ENCODE data around the gene SCUBE3.

Gene SCUBE3

DNA sequence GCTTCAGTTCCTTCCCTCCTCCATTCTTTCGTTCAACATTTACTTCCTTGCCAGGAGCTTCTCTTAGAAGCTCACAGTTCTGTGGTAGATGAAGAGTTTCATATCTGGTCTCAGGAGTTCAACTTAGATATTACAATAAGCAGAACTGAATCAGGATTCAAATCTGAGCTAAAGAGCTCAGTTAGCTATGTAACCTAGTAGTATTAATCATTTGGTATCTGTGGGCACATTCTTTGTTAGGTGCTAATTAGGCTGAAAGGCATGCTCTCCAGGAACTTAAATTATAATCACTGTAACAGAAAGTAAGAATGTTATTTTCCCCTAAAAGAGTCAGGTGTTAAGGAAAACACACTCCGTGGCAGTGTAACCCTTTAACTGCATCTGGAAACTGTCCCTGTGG lies 54.1 kb downstream of the SCUBE3 start:
- H3K4me3 ChIP-seq (ENCODE audit: low read depth, low read length) = no peak overlapping the region
- TF ChIP-seq, protein P1, sequence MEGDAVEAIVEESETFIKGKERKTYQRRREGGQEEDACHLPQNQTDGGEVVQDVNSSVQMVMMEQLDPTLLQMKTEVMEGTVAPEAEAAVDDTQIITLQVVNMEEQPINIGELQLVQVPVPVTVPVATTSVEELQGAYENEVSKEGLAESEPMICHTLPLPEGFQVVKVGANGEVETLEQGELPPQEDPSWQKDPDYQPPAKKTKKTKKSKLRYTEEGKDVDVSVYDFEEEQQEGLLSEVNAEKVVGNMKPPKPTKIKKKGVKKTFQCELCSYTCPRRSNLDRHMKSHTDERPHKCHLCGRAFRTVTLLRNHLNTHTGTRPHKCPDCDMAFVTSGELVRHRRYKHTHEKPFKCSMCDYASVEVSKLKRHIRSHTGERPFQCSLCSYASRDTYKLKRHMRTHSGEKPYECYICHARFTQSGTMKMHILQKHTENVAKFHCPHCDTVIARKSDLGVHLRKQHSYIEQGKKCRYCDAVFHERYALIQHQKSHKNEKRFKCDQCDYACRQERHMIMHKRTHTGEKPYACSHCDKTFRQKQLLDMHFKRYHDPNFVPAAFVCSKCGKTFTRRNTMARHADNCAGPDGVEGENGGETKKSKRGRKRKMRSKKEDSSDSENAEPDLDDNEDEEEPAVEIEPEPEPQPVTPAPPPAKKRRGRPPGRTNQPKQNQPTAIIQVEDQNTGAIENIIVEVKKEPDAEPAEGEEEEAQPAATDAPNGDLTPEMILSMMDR (IDR thresholded peaks at IDR 0.05; ENCODE audit: low read depth, low read length, missing control alignments) = no peak
- no peak for DNase-seq (ENCODE audit: low read depth)

DNA sequence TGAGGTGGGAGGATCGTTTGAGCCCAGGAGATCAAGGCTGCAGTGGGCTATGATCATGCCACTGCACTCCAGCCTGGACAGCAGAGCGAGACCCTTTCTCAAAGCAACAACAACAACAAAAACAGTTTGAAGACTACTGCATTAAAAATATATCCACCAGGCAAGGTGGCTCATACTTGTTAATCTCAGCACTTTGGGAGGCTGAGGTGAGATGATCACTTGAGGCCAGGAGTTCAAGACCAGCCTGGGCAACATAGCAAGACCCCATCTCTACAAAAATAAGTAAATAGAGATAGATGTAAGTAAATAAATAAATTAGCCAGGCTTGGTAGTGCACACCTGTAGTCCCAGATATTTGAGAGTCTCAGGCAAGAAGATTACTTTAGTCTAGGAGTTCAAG lies 58.2 kb downstream of the SCUBE3 start:
- no peak overlapping the region for H3K4me3 ChIP-seq (ENCODE audit: low read depth, low read length)
- TF ChIP-seq, protein P1 (IDR thresholded peaks at IDR 0.05; ENCODE audit: low read depth, low read length, missing control alignments) = no peak
- DNase-seq (ENCODE audit: low read depth) = no peak

DNA sequence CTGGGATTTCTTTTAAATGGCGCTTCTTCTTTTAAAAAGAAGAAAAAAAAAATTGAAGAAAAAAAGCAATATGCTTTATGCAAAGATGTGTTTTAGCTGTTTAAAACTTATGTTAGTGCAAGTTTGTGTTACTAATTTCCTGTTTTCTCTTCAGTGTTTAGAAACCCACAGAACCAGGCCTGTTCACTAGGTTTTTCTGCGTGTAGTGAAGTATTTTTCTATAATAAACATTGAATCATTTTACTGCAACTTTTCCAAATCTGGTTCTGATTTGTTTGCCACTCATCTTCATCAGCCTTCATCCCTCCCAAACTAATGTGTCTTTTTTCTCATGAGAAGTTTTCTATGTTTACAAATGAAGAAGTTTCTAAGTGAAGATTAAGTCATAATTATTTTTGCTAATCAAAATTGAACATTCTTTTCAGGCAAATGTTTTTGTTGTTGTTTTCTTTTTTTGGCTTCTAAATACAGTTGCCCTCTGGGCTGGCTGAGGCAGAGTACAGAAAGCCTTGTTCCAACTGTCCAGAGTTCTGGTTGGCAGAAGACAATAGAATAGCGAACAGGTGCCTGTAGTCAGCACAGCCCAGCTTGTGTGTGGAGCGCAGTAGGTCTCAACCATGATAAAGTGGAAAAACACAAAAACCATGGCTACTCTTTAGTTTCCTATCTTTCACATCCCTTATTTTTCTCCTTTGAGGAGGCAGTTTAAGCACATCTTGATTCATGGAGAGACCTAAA lies 60.2 kb downstream of the SCUBE3 start:
- H3K4me3 ChIP-seq (ENCODE audit: low read depth, low read length) = no peak overlapping the region
- DNase-seq (ENCODE audit: low read depth) = no peak
- TF ChIP-seq, protein P1 (IDR thresholded peaks at IDR 0.05; ENCODE audit: low read depth, low read length, missing control alignments) = no peak

DNA sequence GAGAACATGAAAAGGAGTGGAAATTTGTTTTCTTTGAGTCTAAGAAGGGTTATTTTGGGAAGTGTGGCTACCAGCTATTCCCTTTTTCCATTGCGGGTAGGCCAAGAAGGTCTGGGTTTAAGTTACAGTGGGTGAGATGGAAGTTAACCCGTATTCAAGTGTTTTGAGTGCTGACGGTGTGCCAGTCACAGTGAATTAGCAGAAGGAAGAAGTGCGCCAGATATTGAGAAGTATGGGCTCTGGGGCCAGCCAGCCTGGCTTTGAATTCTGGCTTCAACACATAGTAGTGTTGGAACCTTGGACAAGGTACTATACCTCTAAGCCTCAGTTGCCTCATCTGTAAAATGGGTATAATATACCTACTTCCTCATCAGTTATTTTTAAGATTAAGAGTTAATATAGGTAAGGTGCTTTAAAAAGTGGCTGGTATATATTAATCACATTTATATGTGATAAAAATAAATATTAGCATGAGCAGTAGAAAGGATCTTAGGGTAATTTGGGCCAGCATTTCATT lies 62.0 kb downstream of the SCUBE3 start:
- H3K4me3 ChIP-seq (ENCODE audit: low read depth, low read length) = no peak overlapping the region
- TF ChIP-seq, protein P1 (IDR thresholded peaks at IDR 0.05; ENCODE audit: low read depth, low read length, missing control alignments) = no peak
- no peak for DNase-seq (ENCODE audit: low read depth)

DNA sequence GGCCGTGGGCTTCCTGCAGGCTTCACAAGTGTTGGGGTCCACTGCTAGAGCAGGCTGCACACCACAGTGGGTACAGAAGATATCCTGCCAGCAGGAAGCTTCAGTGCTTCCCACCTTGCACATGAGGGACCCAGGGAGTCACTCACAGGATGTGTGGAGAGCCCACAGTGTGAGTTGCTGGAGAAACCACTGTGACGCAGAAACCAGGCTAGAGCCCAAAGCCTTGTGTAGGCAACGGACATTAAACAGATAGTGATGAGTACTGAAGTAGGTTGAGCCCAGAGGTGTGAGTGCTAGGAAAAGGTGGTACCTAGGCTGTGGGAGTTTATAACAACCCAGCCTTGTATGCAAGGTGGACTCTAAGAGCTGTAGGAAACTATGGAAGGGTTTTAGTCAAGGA lies 65.0 kb downstream of the SCUBE3 start:
- DNase-seq (ENCODE audit: low read depth) = no peak
- H3K4me3 ChIP-seq (ENCODE audit: low read depth, low read length) = no peak overlapping the region
- TF ChIP-seq, protein P1 (IDR thresholded peaks at IDR 0.05; ENCODE audit: low read depth, low read length, missing control alignments) = no peak

DNA sequence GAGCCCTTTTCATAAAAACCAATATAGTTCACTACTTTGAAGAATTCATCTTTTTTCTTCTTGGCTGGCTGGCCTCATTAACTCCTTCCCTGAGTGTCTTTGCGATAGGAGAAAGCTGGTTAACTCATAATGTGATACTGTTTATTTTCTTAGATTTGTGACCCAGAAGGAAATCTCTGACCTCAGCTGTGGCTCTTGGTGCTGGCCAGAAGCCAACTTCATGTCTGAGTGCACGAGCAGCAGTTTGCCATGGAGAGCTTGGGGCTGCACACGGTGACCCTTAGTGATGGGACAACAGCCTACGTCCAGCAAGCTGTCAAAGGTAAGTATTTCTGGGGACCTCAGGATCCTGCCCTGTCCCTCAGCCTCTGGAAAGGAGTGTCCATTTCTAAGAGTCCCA lies 67.1 kb downstream of the SCUBE3 start:
- no peak for DNase-seq (ENCODE audit: low read depth)
- TF ChIP-seq, protein P1 (IDR thresholded peaks at IDR 0.05; ENCODE audit: low read depth, low read length, missing control alignments) = no peak
- no peak overlapping the region for H3K4me3 ChIP-seq (ENCODE audit: low read depth, low read length)

DNA sequence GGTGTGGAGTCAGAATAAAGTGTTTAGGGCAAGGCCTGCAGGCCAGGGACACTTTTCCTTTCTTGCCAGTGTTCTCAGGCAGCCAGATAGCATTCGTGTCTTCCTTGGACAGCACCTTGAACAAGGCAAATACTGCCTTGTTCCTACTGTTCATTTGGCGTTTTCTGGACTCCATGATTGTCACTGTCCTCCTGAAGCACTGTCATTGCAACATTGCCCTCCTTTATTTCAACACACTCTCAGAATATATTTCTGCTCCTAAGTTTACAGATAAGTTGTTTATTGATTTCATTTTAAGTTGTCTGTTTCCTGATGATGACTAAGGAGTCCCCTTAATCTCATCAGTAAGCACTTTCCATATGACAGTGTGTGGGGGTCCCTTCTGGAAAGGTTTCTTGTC lies 68.7 kb downstream of the SCUBE3 start:
- TF ChIP-seq, protein P1 (IDR thresholded peaks at IDR 0.05; ENCODE audit: low read depth, low read length, missing control alignments) = no peak
- no peak for DNase-seq (ENCODE audit: low read depth)
- H3K4me3 ChIP-seq (ENCODE audit: low read depth, low read length) = no peak overlapping the region
